ENCODE measurements around the gene SP2.

SP2 gene

GRCh38 chr17:47870056-47870455, 26.0 kb upstream of the SP2 start:
- no peak for DNase-seq (ENCODE audit: low read depth)

GRCh38 chr17:47871048-47871447, 25.0 kb upstream of the SP2 start:
- DNase-seq (ENCODE audit: low read depth): no peak

GRCh38 chr17:47872019-47872650, 23.9 kb upstream of the SP2 start:
- no peak for DNase-seq (ENCODE audit: low read depth)

GRCh38 chr17:47872651-47873161, 23.3 kb upstream of the SP2 start:
- DNase-seq (ENCODE audit: low read depth): no peak

- DNase-seq (ENCODE audit: low read depth): no peak
Observed at GRCh38 chr17:47873200-47874090, 22.6 kb upstream of the SP2 start.

GRCh38 chr17:47875011-47875985, 20.7 kb upstream of the SP2 start:
- no peak for DNase-seq (ENCODE audit: low read depth)

GRCh38 chr17:47877368-47878034, 18.5 kb upstream of the SP2 start:
- DNase-seq (ENCODE audit: low read depth): no peak

GRCh38 chr17:47878203-47879027, 17.6 kb upstream of the SP2 start:
- DNase-seq (ENCODE audit: low read depth): no peak

- DNase-seq (ENCODE audit: low read depth): peak; percentile 62
Observed at GRCh38 chr17:47879028-47879585, 16.9 kb upstream of the SP2 start.

- no peak for DNase-seq (ENCODE audit: low read depth)
Observed at GRCh38 chr17:47879776-47880454, 16.1 kb upstream of the SP2 start.

- DNase-seq (ENCODE audit: low read depth): peak; percentile 13
Observed at GRCh38 chr17:47882247-47882646, 13.8 kb upstream of the SP2 start.

- no peak for DNase-seq (ENCODE audit: low read depth)
Observed at GRCh38 chr17:47882695-47883588, 13.1 kb upstream of the SP2 start.

- no peak for DNase-seq (ENCODE audit: low read depth)
Observed at GRCh38 chr17:47883589-47884426, 12.2 kb upstream of the SP2 start.

GRCh38 chr17:47884427-47884740, 11.7 kb upstream of the SP2 start:
- no peak for DNase-seq (ENCODE audit: low read depth)

GRCh38 chr17:47884905-47885730, 10.9 kb upstream of the SP2 start:
- DNase-seq (ENCODE audit: low read depth): no peak

GRCh38 chr17:47888293-47888692, 7.7 kb upstream of the SP2 start:
- DNase-seq (ENCODE audit: low read depth): no peak

Measured in iris pigment epithelial cell (primary cell).